Right lobe of liver (tissue), 4 donors: ENCODE measurements around the gene RAX.

Experiments used
- CTCF ChIP-seq, 4 donors: fragments of 200-600 bp in 3 of 4; fragments of 450-650 bp in 1 of 4; IDR thresholded peaks; one replicate each; pipeline versions ENCODE4 v1.5.1 to v1.8.0; 2016 to 2022; ENCODE audit warnings: antibody characterized with exemption in 4 of 4, mild to moderate bottlenecking in 2 of 4
- POLR2A ChIP-seq: fragments of 450-650 bp; IDR thresholded peaks from one replicate; pipeline ENCODE4 v1.6.1; 2017; ENCODE audit warnings: antibody characterized with exemption, mild to moderate bottlenecking
- donor health status: DM: no; HTN: no; CAD: no.
- donor health status: DM: no; HTN: no; CAD: no.
- donor health status: DM: no; HTN: yes; CAD: no.

- TF ChIP-seq CTCF (IDR thresholded peaks at IDR 0.05), result no peak
- TF ChIP-seq POLR2A, result no peak
Observed at GRCh38 chr18:59228351-59228750, 44.9 kb downstream of the RAX start.
